ENCODE results near the gene GAK.
A peak's percentile ranks its signal among the peaks of the same experiment; 100 is the strongest.
"Not testable (repeated sequence)": the region's sequence is repeated elsewhere in the genome, so short reads cannot be mapped to it uniquely, and the experiment has no call there.

Gene GAK

GRCh38 chr4:952881-953573 lies 20.9 kb upstream of the GAK start:
- DNase-seq, result no peak

- DNase-seq, result no peak
These were observed 19.7 kb upstream of the GAK start for GRCh38 chr4:951594-952468.

GRCh38 chr4:951186-951585 lies 19.1 kb upstream of the GAK start:
- no peak for DNase-seq

GRCh38 chr4:950136-951020 lies 18.3 kb upstream of the GAK start:
- no peak for DNase-seq

- DNase-seq, result no peak
These were observed 17.5 kb upstream of the GAK start for GRCh38 chr4:949656-950055.

GRCh38 chr4:948936-949300 lies 16.8 kb upstream of the GAK start:
- no peak for DNase-seq

GRCh38 chr4:948101-948935 lies 16.2 kb upstream of the GAK start:
- no peak for DNase-seq

GRCh38 chr4:947491-947971 lies 15.4 kb upstream of the GAK start:
- no peak for DNase-seq

- DNase-seq, result no peak
These were observed 14.7 kb upstream of the GAK start for GRCh38 chr4:946517-947471.

GRCh38 chr4:946103-946450 lies 14.0 kb upstream of the GAK start:
- no peak for DNase-seq

- DNase-seq, result no peak
These were observed 13.4 kb upstream of the GAK start for GRCh38 chr4:945274-946102.

GRCh38 chr4:939508-939907 lies 7.4 kb upstream of the GAK start:
- not testable (repeated sequence) for DNase-seq

GRCh38 chr4:932713-933070 lies 576 bp upstream of the GAK start:
- DNase-seq, result no peak

GRCh38 chr4:931194-931959 lies 739 bp downstream of the GAK start:
- peak; percentile 12 for DNase-seq

- DNase-seq, result no peak
These were observed 1.3 kb downstream of the GAK start for GRCh38 chr4:930827-931193.

GRCh38 chr4:930028-930551 lies 2.0 kb downstream of the GAK start:
- no peak for DNase-seq

- no peak for DNase-seq
These were observed 2.9 kb downstream of the GAK start for GRCh38 chr4:929096-929765.

GRCh38 chr4:927566-927965 lies 4.5 kb downstream of the GAK start:
- not testable (repeated sequence) for DNase-seq

- no peak for DNase-seq
These were observed 5.6 kb downstream of the GAK start for GRCh38 chr4:926538-926937.

Data from activated gamma-delta T cell treated with Interleukin-2 at 50 U/mL for 16 hours (primary cell).